GM10266 (cell line): Measurements from ENCODE around the gene TCF21.

Experiments used
- DNase-seq: peaks from one replicate; pipeline ENCODE4 v3.0.0; 2012; ENCODE audit errors: extremely low spot score
- TF ChIP-seq, protein P1 (sequence below): IDR thresholded peaks from 2 replicates; pipeline ENCODE4 v1.5.1; 2012; ENCODE audit warnings: mild to moderate bottlenecking, low read depth; ENCODE audit not compliant: control insufficient read depth, insufficient read depth; ENCODE audit errors: missing control alignments

Gene TCF21

DNA sequence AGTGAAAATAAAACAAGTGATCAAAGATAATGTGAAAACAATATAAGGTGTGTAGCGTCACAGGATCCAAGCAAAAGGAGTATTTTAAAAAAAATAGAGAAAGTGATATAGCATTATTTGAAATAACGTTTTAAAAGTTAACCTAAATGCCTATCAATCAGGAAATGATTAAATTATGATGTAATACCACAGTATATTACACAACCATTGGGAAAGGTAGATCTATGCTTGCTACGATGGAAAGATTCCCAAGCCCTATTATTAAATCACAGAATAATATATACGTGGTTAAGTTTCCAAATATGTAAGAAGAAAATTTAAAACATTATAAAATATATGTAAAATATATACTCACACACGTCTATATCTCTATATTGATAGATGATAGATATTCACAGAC is 15.4 kb upstream of the TCF21 start:
- DNase-seq = no peak
- TF ChIP-seq, protein P1, sequence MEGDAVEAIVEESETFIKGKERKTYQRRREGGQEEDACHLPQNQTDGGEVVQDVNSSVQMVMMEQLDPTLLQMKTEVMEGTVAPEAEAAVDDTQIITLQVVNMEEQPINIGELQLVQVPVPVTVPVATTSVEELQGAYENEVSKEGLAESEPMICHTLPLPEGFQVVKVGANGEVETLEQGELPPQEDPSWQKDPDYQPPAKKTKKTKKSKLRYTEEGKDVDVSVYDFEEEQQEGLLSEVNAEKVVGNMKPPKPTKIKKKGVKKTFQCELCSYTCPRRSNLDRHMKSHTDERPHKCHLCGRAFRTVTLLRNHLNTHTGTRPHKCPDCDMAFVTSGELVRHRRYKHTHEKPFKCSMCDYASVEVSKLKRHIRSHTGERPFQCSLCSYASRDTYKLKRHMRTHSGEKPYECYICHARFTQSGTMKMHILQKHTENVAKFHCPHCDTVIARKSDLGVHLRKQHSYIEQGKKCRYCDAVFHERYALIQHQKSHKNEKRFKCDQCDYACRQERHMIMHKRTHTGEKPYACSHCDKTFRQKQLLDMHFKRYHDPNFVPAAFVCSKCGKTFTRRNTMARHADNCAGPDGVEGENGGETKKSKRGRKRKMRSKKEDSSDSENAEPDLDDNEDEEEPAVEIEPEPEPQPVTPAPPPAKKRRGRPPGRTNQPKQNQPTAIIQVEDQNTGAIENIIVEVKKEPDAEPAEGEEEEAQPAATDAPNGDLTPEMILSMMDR = no peak

DNA sequence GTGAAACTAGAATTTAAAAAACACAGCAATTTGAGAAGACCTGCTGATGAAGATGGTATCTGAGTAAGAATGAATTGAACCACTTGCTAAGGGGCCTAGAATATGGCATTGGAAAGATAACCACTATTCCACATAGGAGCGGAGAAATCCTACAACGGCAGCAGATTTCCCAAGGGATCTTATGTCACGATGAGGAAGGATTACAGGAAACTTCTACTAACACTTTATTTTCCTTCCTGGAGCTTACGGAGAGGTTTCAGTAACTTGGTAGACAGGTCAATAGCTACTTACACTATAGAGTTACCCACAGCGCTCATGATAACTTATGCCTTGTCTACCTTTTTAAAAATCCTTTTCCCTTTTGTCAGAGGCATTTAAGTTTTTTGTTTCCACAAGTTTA is 11.8 kb upstream of the TCF21 start:
- DNase-seq = no peak
- TF ChIP-seq, protein P1 = no peak

DNA sequence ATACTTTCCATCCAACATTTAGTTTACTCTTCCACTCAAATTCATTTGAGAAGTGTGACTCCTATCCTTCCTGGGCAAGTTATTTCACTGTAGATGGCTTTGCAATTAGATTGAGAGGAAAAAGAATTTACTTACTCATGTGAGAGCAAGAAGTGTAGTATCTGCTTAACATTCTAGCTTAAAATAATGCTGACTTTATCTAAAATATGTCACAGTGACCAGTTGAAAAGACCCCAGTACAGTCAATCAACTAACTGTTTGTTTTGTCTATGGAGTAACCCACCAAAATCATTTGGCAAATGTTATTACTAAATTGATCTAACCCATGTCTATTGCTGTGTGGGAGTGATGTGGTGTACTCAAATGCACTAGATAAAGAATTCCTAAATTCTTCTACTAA is 8.9 kb upstream of the TCF21 start:
- TF ChIP-seq, protein P1 = no peak
- DNase-seq = no peak

DNA sequence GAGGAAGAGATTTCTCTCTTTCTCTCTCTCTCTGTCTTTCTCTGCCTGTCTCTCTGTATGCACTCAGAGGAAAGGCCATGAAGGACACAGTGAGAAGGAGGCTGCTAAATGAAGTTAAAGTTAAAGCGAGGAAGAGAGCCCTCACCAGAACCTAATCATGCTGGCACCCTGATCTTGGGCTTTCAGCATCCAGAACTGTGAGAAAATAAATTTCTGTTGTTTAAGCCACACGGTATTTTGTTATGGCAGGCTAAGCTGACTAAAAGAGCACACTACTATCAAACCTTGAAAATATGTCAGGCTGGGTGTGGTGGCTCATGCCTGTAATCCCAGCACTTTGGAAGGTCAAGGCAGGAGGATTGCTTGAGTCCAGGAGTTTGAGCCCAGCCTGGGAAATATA is 8.0 kb upstream of the TCF21 start:
- TF ChIP-seq, protein P1 = no peak
- DNase-seq = no peak

DNA sequence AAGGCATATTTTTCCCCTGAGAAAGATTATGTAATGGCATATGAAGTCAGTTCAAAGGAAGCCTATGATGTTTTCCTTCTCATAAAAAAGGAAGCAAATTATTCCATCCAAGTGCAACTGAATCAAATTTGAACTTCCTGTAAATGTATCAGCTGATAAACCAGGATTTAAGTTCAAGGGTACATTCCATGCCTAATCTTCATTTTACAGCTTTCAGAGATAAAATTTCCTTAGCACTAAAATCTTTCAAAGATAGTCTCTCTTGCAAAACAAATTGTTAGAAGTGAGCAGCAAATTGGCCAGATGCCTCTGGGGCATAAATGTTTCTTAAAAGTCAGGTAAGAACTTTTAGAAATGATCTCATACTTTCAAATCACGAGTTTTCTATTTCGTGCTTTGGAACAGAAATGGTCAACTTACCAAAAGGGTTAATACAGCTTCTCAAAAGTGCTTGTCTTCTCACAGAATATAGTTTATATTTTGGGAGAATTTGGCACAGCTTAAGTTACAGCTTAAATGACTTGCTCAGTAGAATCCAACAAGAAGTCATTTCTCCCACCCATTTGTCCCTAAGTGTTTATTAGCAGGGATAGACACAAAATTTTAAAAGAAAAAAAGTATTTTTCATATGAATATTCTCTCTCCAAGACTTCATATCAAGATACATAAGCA is 2.7 kb upstream of the TCF21 start:
- no peak for DNase-seq
- TF ChIP-seq, protein P1 = no peak

DNA sequence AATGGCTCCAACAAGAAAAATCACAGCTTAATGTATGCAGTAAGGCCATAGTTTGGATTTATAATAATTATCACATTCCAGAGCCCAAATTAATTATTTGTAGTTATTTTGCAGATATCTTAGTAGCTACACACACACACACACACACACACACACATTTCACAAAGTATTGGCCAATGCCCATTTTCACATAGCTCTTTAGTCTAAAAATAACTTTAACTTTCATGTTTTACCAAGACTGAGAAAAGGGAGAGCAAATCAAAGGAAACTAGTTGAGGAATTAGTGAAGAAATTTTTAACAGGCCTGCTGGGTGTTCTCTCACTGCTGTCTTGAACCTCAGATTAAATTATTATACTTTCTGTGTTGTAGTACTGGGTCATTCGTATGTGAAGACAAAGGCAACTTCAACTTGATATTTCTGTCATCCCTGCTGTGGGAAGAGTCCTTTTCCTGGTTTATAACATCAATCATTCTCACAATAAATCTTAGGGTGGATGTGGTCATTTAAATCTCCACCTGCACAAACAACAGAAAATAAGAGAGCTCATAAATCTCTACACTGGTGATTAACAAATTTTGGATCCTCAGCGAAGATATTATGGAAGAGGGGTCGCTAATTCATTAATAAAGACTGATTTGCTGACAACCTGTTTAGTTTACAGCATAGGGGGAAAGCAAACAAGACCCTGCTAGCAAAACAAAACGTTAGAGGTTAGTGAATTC is 1.6 kb upstream of the TCF21 start:
- TF ChIP-seq, protein P1 = no peak

DNA sequence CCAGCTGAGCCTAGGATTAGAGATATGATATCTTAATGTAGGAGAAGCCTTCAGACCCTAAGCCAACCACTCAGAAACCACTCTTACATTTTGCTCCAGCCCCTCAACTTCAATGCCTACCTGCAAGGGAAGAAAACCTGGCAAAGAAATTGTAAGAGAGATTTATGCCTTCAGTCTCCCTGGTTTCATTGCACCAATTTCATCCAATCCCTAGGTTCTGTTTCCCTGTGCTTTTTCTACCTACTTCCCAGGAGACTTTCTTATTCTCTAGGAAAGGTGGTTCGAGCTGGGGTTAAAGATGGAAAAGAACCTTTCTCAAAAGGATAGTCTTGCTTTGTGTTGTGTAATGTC is 1.1 kb upstream of the TCF21 start:
- DNase-seq = no peak
- TF ChIP-seq, protein P1 = no peak

More for the DNA sequence above, 1.6 kb upstream of the TCF21 start:
- no peak for DNase-seq
